H1 (cell line): ENCODE measurements around the gene SPOP. TPM values are rescaled to one million over a fixed set of nuclear protein-coding genes. Genes with fewer than 3 reads are reported as not detected.

Source experiments
- CREB1 ChIP-seq: IDR thresholded peaks from 2 replicates; pipeline ENCODE4 v1.6.1; 2012; ENCODE audit warnings: inconsistent platforms
- polyA plus RNA-seq, 7 experiments: library from polyadenylated mRNA; depleted of rRNA in 3 of 7; stranded (reverse) in 5 of 7; unstranded in 2 of 7; fragments of >200 nt in 5 of 7; fragments of 200-250 nt in 2 of 7; gene quantifications; 1 replicate in 5 of 7; 2 replicates in 1 of 7; 4 replicates in 1 of 7; pipeline versions ENCODE4 v1.2.1 to v1.2.3, GENCODE V29; 2011 to 2013; ENCODE audit warnings: missing spikeins in 2 of 7, mixed read lengths in 2 of 7
- total RNA-seq: library from RNA; stranded (reverse); fragmentation: NEBNext Ultra II Directional; extraction: Animal tissue kit (Norgen Biotek cat#: 25700); gene quantifications from 2 replicates; pipeline ENCODE4 v1.2.1, GENCODE V29; 2021
- TF ChIP-seq, protein P1 (sequence below): fragments of 300-600 bp; sonication (generic); IDR thresholded peaks from 2 replicates; pipeline ENCODE4 v1.7.1; 2012; ENCODE audit warnings: low read length, moderate library complexity, mild to moderate bottlenecking, inconsistent platforms; ENCODE audit not compliant: insufficient replicate concordance

Gene SPOP
- total and polyA plus RNA-seq, 2 of the 8 experiments (the other 6 are each of a cell fraction or from before 2014, with no cell fraction given): 13.3 to 25.6 TPM

DNA sequence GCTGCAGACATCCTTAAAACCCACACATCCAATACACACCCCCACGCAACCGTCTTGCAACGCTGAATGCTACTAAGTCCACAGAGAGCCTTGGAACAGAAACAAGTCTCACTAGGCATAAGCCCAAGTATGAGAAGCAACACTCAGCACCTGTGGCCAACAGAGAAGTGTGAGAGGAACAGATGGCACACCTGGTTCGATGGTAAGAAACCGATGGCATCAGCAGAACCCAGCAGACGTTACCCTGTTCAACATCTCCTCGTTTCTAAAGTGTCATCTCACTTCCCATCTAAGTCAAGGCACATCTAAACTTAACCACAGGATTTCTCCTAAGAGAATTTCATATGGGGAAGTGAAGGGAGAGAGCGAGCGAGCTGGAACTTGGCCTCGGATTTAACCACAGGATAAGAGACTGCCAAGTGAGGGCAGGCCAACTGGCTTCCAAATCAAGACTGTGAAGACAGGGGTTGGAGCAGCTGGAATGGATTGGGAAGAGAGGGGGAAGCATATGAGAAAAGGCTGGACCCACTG is 61.2 kb downstream of the SPOP start (continued):
- TF ChIP-seq, protein P1, sequence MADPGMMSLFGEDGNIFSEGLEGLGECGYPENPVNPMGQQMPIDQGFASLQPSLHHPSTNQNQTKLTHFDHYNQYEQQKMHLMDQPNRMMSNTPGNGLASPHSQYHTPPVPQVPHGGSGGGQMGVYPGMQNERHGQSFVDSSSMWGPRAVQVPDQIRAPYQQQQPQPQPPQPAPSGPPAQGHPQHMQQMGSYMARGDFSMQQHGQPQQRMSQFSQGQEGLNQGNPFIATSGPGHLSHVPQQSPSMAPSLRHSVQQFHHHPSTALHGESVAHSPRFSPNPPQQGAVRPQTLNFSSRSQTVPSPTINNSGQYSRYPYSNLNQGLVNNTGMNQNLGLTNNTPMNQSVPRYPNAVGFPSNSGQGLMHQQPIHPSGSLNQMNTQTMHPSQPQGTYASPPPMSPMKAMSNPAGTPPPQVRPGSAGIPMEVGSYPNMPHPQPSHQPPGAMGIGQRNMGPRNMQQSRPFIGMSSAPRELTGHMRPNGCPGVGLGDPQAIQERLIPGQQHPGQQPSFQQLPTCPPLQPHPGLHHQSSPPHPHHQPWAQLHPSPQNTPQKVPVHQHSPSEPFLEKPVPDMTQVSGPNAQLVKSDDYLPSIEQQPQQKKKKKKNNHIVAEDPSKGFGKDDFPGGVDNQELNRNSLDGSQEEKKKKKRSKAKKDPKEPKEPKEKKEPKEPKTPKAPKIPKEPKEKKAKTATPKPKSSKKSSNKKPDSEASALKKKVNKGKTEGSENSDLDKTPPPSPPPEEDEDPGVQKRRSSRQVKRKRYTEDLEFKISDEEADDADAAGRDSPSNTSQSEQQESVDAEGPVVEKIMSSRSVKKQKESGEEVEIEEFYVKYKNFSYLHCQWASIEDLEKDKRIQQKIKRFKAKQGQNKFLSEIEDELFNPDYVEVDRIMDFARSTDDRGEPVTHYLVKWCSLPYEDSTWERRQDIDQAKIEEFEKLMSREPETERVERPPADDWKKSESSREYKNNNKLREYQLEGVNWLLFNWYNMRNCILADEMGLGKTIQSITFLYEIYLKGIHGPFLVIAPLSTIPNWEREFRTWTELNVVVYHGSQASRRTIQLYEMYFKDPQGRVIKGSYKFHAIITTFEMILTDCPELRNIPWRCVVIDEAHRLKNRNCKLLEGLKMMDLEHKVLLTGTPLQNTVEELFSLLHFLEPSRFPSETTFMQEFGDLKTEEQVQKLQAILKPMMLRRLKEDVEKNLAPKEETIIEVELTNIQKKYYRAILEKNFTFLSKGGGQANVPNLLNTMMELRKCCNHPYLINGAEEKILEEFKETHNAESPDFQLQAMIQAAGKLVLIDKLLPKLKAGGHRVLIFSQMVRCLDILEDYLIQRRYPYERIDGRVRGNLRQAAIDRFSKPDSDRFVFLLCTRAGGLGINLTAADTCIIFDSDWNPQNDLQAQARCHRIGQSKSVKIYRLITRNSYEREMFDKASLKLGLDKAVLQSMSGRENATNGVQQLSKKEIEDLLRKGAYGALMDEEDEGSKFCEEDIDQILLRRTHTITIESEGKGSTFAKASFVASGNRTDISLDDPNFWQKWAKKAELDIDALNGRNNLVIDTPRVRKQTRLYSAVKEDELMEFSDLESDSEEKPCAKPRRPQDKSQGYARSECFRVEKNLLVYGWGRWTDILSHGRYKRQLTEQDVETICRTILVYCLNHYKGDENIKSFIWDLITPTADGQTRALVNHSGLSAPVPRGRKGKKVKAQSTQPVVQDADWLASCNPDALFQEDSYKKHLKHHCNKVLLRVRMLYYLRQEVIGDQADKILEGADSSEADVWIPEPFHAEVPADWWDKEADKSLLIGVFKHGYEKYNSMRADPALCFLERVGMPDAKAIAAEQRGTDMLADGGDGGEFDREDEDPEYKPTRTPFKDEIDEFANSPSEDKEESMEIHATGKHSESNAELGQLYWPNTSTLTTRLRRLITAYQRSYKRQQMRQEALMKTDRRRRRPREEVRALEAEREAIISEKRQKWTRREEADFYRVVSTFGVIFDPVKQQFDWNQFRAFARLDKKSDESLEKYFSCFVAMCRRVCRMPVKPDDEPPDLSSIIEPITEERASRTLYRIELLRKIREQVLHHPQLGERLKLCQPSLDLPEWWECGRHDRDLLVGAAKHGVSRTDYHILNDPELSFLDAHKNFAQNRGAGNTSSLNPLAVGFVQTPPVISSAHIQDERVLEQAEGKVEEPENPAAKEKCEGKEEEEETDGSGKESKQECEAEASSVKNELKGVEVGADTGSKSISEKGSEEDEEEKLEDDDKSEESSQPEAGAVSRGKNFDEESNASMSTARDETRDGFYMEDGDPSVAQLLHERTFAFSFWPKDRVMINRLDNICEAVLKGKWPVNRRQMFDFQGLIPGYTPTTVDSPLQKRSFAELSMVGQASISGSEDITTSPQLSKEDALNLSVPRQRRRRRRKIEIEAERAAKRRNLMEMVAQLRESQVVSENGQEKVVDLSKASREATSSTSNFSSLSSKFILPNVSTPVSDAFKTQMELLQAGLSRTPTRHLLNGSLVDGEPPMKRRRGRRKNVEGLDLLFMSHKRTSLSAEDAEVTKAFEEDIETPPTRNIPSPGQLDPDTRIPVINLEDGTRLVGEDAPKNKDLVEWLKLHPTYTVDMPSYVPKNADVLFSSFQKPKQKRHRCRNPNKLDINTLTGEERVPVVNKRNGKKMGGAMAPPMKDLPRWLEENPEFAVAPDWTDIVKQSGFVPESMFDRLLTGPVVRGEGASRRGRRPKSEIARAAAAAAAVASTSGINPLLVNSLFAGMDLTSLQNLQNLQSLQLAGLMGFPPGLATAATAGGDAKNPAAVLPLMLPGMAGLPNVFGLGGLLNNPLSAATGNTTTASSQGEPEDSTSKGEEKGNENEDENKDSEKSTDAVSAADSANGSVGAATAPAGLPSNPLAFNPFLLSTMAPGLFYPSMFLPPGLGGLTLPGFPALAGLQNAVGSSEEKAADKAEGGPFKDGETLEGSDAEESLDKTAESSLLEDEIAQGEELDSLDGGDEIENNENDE: no peak
- no peak for TF ChIP-seq CREB1
